ENCODE results near the gene MOGAT3.

MOGAT3 gene, protein sequence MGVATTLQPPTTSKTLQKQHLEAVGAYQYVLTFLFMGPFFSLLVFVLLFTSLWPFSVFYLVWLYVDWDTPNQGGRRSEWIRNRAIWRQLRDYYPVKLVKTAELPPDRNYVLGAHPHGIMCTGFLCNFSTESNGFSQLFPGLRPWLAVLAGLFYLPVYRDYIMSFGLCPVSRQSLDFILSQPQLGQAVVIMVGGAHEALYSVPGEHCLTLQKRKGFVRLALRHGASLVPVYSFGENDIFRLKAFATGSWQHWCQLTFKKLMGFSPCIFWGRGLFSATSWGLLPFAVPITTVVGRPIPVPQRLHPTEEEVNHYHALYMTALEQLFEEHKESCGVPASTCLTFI

DNA sequence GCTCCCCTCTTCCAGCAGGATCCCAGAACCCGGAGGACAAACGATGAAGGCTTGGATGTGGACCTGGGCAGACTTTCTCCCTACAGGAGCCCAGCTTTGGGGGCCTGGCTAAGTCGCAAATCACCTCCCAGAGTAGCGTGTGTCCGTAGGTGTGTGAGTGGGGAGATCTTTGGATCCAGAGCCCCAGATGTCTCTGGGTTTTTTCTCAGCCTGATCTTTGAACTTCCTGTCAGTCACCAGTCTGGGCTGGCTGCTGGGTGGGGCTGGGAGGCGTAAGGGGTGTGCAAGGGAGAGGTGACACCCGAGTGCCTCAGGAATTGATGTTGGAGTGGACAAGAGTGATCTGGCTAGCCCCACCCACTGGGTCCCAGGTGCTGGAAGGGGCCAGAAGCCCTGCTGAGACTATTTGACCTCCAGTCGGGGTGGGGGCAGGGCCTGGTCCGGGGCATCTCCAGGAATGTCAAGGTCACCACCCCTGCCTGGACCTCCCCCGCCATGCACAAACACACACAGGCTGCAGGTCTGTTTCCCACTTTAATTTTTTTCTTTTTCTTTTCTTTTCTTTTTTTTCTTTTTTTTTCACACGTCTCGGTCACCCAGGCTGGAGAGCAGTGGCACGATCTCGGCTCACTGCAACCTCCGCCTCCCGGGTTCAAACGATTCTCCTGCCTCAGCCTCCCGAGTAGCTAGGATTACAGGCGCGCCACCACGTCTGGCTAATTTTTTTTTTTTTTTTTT, at the start of gene MOGAT3:
Gene MOGAT3, minus strand, starts transcription at position 175 of the 738 bp plus-strand sequence. CDS start 182 bp downstream, outside the sequence.
- no peak for DNase-seq

DNA sequence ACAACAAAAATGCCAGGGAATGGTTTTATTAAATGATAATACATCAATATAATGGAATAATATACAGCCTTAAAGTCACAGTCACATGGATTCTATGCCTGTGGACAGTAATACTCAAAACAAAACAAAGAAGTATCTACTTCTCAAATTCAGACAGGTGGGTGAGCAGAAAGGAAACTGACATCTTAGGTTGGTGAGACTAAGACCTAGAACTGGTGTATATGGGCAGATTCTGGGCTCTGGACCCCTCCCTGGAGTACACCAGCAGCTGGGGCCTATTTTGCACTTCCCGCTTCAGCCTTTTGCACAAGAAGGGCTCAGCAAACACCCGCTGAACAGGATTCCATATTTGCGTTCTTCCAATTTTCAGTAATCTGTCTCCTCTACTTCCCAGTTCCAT, 49.5 kb upstream of the MOGAT3 start:
- no peak for DNase-seq

DNA sequence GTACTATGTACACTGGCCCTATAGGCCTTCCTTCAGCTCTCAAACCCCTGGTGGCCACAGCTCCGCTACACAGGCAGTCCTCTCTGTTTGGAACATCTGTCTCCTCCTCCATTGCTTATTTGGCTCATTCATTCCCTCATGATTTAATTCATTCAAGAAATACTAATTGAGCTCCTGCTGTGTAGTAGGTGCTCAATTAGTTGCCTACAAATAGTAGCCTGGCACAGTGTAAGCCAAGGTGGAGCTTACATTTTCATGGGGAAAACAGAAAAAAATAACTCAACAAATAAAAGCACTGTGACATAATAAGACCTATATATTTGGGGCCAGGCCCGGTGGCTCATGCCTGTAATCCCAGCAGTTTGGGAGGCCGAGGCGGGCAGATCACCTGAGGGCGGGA, 47.4 kb upstream of the MOGAT3 start:
- no peak for DNase-seq

DNA sequence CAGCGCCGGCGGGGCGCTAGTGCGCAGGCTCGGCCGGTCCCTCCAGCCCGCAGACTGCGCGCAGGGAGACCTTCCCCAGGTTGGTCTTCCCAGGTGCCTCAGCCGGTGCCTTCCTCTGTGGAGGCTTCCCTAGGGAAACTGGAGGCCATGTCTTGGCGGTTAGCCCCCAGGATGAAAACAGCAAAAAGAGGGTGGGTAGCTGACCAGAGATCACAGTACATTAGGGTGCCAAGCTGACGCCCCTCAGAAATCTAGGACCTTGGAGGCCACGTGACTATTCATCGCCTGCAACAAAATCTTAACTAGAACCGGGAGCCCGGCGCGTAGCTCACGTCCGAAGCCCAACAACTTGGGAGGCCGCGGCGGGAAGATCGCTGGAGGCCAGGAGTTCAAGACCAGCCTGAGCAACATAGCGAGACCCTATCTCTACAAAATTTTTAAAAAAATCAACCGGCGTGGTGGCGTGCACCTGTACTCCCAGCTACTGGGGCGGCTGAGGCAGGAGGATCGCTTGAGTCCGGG, 44.4 kb upstream of the MOGAT3 start:
- DNase-seq, result no peak

DNA sequence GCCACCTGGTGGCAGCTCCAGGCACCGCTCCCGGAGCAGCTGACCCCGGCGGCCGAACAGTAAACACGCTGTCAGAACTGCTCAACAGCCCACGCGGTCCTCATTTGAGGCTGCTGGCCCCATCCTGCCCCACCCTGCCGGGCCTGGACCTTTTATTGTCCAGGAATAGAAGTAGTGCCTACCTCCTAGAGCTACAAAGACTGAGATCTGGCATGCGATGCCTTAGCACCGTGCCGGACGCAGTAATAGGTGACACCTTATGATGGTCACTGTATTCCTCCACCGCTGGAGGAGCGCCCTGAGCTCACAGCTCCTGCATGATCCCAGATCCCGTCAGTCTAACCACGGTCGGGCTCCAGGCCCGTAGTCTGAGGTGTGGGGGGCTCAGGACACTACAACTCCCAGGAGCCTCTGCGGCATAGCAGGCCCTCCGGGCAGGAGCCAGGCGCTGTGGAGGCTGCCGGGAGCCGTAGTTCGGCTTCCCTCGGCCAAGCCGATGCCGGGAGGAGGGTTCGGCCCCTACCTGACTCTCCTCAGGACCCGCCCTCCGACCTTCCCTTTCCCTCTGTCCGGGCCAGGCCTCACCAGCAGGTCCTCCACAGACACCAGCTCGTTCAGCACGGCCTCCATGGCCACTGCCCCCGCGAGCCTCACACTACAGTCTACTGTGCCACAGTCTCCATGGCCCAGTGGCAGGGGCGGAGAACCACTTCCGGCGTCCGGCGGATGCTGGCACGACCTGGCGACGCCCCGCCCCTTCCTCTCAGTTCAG, 43.7 kb upstream of the MOGAT3 start, which contains the start of gene FIS1:
Gene FIS1, minus strand, starts transcription at position 707 of the 772 bp plus-strand sequence. Its CDS starts 77 bp downstream, at position 630.
- peak; percentile 31 for DNase-seq

DNA sequence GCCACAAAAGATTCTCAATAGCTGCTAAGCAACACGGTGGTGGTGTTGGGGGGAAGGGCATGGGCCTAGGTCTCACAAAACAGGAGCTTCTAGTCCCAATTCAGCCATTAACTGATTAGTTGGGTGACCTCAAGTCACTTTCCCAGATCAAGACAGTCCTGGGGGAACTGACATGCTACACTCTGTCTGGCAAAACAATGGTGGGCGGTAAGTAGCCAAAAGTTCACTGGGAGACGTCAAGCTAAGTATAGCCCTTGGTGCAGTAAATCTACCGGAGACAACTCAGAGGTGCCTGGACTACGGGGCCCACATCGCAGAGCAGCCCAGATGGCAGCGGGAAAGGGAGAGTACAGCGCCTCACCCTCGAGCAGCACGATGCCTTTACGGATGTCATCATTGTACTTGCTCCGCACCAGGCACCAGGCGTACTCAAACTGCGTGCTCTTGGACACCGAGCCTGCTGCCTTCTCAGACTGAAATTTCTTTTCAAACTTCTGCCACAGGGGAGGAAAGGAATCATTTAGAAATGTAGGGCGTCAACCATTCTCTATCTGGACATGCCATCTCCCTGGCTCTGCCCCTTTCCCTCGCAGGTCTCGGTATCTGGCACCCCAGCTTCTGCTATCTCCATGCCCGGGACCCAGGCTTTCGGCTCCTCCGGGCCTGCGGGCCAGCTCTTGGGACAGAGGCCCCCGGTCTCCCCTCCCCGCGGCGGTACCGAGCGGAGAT, 43.0 kb upstream of the MOGAT3 start:
- DNase-seq, result no peak

DNA sequence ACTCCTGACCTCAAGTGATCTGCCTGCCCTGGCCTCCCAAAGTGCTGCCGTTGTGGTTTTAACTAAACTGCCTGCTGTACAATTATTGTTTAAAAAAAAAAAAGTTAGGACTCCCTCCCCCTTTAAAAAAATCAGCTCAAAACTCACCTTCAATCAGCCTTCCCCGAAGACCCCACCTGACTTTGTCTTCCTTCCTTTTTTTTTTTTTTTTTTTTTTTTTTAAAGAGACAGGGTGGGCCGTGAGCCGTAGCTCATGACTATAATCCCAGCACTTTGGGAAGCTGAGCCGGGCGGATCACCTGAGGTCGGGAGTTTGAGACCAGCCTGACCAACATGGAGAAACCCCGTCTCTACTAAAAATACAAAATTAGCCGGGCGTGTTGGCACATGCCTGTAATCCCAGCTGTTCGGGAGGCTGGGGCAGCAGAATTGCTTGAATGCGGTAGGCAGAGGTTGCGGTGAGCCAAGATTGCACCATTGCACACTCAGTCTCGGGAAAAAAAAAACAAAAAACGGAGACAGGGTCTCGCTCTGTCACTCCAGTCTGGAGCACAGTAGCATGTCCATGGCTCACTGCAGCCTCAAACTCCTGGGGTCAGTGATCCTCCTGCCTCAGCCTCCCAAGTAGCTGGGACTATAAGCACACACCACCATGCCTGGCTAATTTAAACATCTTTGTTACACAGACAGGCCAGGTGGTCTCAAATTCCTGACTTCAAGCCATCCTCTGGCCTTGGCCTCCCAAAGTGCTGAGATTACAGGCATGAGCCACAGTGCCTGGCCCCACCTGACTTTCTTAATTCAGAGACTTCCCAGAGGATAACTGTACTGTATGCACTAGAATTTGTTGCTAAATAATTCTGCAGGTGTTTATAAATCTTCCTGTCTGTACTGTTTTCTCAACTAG, 40.9 kb upstream of the MOGAT3 start:
- DNase-seq, result no peak

DNA sequence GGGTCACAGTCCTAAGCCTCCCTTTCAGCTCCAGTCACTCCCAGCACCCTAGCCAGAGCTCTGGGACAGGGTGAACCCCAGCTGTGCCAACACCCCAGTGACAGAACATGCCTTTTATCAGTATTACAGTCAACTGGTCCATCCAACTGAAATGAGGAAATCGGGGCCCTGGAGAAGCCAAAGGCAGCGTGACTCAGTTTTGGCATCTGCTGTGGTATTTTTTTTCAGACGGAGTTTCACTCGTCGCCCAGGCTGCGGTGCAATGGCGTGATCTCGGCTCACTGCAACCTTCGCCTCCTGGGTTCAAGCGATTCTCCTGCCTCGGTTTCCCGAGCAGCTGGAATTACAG, 40.2 kb upstream of the MOGAT3 start:
- DNase-seq, result peak; percentile 55

DNA sequence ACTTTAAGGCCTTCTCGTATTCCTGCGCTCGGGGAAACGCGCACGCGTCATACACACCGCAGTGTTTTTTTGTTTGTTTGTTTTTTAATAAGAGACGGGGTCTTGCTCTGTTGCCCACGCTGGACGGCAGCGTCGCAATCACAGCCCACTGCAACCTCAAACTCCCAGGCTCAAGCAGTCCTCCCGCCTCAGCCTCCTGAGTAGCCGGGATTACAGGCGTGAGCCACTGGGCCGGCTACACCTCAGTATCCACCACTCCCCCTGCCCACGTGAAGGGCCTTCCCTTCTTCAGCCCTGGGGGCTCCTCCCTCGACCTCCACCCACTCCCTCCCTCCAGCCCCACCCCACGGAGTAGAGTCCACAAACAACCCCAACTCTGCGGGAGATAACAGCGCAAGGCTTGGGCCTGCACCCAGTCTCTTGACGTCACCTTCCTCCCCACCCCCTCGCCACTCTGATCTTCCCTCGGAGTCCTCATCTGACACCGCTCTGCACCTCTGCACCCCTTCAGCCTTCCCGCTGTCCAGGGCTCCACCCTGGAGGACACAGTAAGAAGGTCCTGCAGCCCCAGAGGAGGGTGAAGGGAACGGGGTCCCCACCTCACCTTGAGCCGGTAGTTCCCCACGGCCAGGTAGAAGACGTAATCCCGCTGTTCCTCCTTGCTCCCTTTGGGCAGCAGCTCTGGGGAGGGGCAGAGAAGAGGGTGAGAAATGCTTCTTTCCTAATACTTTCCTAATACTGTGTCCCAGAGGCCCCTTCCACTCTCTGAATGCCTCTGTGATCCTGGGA, 39.6 kb upstream of the MOGAT3 start:
- no peak for DNase-seq

DNA sequence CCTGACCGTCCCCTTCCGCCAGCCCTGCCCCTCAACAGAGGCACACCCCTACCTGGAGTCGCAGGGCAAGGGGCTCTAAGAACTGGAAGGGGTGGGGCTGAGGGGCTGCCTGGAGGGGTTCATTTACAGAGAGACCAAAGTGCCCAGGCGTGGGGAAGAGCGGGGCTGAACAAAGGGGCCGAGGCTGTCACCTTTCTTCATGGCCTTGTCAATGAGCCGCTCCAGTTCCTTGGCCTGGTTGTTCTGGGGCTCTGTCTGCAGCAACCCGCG, 39.0 kb upstream of the MOGAT3 start:
- no peak for DNase-seq

DNA sequence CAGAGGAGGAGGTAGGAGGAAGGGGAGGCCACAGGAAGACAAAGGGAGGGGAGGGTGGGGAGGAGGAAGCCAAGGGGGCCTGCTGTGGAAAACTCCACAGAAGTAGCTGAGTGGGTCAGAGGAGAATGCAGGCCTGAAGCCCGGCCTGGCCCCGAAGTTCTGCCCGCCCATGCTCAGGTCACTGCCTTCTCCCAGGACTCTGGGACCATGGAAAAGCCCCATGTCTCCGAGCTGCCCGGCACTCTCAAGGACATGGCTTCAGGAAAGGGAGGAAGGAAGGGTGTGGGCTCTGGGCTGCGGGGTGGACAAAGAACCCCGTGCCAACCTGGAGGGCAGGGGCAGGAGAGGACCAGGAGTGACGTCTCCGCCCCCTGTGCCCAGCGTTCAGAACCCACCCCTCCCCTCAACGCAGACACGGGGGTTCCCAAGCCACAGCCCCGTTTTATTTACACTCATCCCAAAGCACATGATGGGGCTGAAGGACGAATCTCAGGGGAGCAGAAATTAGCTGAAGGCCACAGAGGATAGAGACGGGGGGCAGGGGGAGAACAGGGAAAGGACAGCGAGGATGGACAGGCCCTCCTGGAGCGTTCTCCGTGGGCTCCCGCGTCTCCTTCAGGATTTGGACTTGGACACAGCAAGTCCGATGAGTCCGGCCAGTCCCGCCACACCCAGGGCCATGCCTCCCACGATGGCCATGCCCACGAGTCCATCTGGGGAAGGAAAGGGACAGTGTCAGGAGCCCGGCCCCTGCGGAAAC, 38.5 kb upstream of the MOGAT3 start:
- DNase-seq, result no peak

DNA sequence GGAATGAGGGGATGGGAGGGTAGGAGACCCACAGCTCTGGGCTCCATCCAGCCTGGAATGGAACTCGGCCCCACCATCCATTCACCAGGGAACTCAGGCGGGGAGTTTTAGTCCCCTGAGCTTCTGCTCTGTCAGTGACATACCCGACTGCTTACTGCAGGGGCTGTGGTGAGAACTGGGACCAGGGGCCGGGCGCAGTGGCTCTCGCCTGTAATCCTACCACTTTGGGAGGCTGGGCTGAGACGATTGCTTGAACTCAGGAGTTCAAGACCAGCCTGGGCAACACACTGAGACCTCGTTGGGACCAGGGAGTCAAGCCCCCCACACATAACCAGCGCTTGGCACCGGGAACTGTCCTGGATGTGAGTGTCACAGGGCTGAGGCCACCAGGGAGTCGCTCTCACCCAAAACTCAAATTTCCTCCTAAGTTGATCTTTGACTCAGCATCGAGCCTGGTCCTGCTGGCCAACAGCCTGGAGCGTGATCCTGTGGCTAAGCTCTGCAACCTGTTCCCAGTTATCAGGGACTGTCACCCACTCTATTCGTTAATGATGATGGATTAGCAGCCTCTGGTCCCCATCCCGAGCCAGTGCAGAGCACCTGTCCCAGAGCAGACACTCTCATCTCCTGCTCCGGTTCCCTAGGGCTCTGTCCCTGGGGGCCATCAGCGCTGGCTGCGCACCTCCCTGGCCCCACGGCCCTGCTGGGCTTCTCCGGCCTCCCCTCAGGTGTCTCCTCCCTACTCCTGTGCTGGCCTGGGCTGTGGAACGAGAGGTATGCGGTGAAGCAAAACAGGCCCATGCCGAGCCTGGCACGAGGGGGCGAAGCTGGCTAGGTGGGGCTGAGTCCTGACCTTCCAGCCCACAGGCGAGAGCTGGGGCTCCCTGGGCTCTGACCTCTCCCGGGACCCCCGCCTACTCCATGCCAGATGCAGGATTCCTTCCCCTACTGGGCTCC, 37.7 kb upstream of the MOGAT3 start:
- DNase-seq, result no peak

DNA sequence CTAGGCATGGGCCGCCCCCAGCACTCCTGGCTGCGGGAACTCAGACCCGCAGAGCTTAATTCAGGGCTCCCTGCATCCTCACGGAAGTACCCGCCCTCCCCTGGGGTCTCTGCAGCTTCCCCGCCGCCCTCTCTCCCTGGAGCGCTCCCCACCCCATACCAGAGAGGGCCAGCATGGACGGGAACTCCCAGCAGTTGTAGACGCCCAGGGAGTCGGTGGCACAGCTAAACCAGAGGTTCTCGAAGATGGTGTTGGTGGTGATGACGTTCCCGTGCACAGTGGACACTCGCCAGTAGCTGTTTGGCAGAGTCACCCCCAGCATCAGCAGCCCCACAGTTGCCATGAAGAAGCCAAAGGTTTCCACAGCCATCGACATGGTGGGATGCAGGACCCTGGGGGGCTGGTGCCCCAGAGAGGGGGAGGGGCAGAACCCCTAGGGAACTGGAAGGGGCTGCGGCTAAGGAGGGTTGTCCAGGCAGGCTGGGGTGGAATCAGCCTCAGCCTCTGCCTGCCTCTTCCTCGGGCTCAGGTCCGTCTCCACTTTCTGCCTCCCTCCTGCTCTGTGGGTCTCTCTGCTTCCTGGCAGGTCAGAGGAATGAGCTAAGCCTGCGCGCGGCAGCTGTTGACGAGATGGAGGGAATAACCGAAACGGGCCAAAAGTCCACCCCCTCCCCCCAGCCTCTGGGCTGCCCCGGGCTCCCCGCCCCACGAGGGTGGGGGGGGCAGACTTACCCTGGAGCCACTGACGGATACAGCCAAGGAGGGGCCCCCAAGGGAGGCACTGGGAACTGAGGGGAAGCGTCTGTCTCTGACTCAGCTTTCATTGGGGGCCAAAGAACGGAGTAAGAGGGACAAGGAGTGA, 36.6 kb upstream of the MOGAT3 start, which contains the start of gene CLDN15:
Gene CLDN15, minus strand, starts transcription at position 597 of the 862 bp plus-strand sequence. Its CDS starts 221 bp downstream, at position 376.
- DNase-seq, result no peak

DNA sequence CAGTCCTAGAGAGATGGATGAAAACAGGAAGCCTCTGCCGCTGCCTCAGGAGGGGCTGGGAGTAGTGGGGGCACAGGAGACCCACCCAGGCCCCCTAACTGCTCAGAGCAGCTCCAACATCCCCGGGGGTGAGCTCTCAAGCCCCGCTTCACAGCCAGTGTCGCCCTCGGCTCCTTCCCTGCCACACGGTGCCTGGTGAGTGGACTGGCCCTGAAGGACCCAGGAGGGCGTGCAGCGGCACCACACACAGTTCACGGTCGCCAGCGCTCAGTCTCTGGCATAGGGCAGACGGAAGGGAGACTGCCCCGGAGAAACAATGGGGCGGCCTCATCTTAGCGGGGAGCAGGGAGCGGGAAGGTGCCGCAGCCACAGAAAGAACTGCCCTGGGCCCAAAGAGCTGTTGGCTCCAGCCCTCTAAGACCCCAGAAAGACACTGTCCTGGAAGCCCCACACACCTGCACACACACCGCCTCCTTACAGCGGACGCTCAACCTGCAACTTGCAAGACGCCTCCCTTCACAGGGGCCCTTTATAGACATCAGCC, 35.5 kb upstream of the MOGAT3 start:
- no peak for DNase-seq

DNA sequence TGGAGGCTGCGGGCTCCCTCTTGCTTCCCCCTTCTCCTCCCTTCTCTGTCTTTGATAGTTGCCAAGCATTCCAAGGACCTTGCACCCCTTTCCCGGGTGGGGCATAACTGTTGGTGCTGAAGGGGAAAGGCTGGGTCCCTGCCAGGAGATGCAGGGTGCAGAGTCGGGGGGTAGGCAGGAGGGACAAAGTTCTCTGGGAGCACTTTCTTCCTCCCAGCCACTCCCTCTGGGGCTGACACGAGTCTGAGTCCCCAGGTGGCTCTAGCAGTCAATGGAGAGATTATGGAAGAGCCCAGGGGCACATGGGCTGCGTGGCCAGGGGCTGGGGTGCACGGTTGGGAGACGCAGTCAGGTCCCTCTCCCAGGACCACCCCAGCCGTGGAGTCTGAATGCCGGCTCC, 34.7 kb upstream of the MOGAT3 start:
- no peak for DNase-seq

DNA sequence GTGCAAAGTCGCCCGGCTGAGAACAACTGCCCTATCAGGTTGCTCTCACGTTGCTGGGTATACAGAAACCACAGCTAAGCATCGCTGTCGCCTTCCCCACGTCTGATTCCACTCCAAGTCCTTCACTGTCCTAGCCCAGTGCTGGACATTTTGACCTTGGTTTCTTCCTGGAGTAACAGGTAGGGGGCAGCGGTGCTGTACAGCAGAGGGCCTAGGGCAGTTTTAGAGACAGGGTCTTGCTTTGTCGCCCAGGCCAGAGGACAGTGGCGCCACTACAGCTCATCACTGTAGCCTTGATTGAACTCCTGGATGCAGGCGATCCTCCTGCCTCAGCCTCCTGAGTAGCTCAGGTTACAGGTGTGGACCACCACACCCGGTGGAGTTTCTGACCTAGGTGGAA, 34.2 kb upstream of the MOGAT3 start:
- no peak for DNase-seq

DNA sequence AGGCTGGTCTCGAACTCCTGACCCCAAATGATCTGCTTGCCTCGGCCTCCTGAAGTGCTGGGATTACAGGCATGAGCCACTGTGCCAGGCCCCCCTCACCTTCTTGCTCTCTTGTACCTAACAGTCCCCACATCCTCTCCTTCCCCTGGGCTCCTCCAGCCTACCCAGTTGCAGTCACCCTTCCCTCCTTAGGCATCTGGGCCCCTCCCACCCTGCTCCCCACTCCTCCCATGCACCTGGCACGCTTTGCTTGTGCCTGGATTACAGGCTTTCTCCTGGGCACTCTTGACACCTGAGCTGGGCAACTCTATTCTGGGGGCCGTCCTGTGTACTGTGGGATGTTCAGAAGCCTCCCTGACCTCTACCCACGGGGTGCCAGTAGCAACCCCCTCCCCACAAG, 33.8 kb upstream of the MOGAT3 start:
- DNase-seq, result no peak

Measured in SIG-M5 (cell line).